DLD1 (cell line): Measurements from ENCODE around the gene TSHZ1.
"Not testable (repeated sequence)": the region's sequence is repeated elsewhere in the genome, so short reads cannot be mapped to it uniquely, and the experiment has no call there.

ENCODE experiments used
- in situ Hi-C: cut with HindIII; loops from 2 replicates; pipeline ENCODE4 v1.10.0; 2017; ENCODE audit warnings: low sequenced_read_pairs

Gene TSHZ1

GRCh38 chr18:75304678-75305557, 94.3 kb downstream of the TSHZ1 start:
- in situ Hi-C loops: no loop called here

GRCh38 chr18:75305984-75306383, 95.4 kb downstream of the TSHZ1 start:
- in situ Hi-C loops: no loop called here

GRCh38 chr18:75307530-75307929, 96.9 kb downstream of the TSHZ1 start:
- in situ Hi-C loops: no loop called here

- in situ Hi-C loops: no loop called here
These were observed 99.0 kb downstream of the TSHZ1 start for GRCh38 chr18:75309564-75309963.

- in situ Hi-C loops: no loop called here
These were observed 103.5 kb downstream of the TSHZ1 start for GRCh38 chr18:75314117-75314516.

- in situ Hi-C loops: no loop called here
These were observed 104.0 kb downstream of the TSHZ1 start for GRCh38 chr18:75314606-75315005.

GRCh38 chr18:75316223-75316622, 105.6 kb downstream of the TSHZ1 start:
- in situ Hi-C loops: no loop called here

- in situ Hi-C loops: no loop called here
These were observed 106.2 kb downstream of the TSHZ1 start for GRCh38 chr18:75316826-75317225.

- in situ Hi-C loops: no loop called here
These were observed 106.7 kb downstream of the TSHZ1 start for GRCh38 chr18:75317300-75317699.

- in situ Hi-C loops: no loop called here
These were observed 107.1 kb downstream of the TSHZ1 start for GRCh38 chr18:75317703-75318102.

- in situ Hi-C loops: no loop called here
These were observed 109.3 kb downstream of the TSHZ1 start for GRCh38 chr18:75319905-75320304.

GRCh38 chr18:75320506-75320905, 109.9 kb downstream of the TSHZ1 start:
- in situ Hi-C loops: no loop called here

GRCh38 chr18:75321431-75321830, 110.8 kb downstream of the TSHZ1 start:
- in situ Hi-C loops: no loop called here

- in situ Hi-C loops: no loop called here
These were observed 111.6 kb downstream of the TSHZ1 start for GRCh38 chr18:75322206-75322605.

- in situ Hi-C loops: no loop called here
These were observed 113.4 kb downstream of the TSHZ1 start for GRCh38 chr18:75323821-75324585.

GRCh38 chr18:75324686-75325257, 114.2 kb downstream of the TSHZ1 start:
- in situ Hi-C loops: no loop called here

GRCh38 chr18:75329753-75330152, 119.2 kb downstream of the TSHZ1 start:
- in situ Hi-C loops: not testable (repeated sequence)

- in situ Hi-C loops: no loop called here
These were observed 119.7 kb downstream of the TSHZ1 start for GRCh38 chr18:75330308-75330707.

GRCh38 chr18:75334869-75335268, 124.3 kb downstream of the TSHZ1 start:
- in situ Hi-C loops: no loop called here

GRCh38 chr18:75335511-75335910, 124.9 kb downstream of the TSHZ1 start:
- in situ Hi-C loops: no loop called here

GRCh38 chr18:75336767-75337166, 126.2 kb downstream of the TSHZ1 start:
- in situ Hi-C loops: no loop called here

- in situ Hi-C loops: no loop called here
These were observed 126.8 kb downstream of the TSHZ1 start for GRCh38 chr18:75337348-75337747.
